ENCODE results near the gene DPAGT1.
A peak's percentile ranks its signal among the peaks of the same experiment; 100 is the strongest.
"Not testable (repeated sequence)": the region's sequence is repeated elsewhere in the genome, so short reads cannot be mapped to it uniquely, and the experiment has no call there.

DPAGT1 gene

DNA sequence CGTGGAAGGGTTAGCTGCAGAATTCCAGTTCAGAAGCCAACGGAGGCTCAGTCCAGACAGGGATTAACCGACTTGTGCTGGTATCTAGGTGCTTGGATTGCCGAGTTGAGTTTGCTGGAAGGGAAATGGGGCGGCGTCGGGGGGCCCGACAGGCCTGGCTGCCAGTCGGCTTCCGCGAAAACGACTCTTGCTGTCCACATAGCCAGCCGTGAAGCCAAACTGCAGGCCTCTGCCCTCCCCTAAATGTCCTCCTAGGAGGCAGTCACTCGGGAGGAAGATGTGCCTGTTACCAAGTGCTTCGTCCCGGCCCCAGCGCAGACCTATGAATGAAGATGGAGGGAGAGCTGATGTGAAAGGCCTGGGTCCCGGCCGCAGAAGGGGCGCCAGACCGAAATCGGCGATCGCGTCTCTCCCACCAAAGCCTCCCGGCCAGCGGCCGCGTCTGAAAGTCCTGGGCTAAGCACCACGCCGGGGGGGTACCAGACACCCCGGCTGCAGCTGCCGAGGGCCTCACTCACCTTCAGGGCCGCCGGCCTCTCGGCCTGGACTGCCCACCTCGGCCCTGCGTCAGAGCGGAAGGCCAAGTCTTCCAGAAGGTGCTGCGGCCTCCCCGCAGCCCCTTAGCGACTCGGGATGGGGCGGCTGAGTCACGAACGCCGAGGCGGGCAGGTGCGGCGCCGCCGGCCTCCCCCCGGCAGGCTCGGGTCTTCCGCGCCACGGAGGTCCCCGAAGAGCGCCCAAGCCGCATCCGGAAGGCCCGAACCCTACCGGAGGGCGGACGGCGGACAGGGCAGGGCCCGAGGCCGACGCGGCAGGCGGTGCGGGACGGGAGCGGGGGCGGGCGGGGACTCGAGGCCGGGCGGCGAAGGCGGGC is 7.5 kb downstream of the DPAGT1 start:
- DNase-seq, result peak in 1 of 2 donors; percentile 32

DNA sequence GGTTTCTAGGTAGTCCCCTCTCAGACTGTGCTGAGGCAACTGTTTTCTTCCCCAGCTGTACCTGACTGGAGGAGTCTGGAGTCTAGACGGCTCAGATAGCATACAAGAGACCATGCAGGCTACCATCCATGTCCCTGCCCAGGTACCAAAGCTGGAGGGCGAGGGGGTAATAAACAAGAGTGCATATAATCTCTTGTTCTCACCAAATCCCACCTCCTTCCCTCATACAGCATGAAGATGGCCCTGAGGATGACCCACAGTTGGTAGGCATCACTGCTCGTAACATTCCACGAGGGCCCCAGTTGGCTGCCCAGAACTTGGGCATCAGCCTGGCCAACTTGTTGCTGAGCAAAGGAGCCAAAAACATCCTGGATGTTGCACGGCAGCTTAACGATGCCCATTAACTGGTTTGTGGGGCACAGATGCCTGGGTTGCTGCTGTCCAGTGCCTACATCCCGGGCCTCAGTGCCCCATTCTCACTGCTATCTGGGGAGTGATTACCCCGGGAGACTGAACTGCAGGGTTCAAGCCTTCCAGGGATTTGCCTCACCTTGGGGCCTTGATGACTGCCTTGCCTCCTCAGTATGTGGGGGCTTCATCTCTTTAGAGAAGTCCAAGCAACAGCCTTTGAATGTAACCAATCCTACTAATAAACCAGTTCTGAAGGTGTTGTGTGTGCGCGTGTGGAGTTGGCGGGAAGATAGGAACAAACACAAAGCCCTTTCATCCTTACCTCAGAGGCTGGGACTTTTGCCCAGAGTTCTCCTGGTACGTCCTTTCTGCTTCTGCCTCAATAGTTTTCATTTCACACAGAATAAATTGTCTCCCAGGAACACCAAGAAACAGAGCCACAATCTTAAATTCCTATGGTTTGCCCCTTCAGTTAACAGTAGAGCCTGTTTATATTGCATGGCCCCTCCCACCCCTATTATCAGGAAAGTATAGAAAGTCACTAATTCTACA is 8.5 kb downstream of the DPAGT1 start:
- DNase-seq, result peak in 1 of 2 donors; percentile 6

GRCh38 chr11:119091966-119092879 is 9.4 kb downstream of the DPAGT1 start:
- no peak for DNase-seq

GRCh38 chr11:119091178-119091577 is 10.5 kb downstream of the DPAGT1 start:
- no peak for DNase-seq

DNA sequence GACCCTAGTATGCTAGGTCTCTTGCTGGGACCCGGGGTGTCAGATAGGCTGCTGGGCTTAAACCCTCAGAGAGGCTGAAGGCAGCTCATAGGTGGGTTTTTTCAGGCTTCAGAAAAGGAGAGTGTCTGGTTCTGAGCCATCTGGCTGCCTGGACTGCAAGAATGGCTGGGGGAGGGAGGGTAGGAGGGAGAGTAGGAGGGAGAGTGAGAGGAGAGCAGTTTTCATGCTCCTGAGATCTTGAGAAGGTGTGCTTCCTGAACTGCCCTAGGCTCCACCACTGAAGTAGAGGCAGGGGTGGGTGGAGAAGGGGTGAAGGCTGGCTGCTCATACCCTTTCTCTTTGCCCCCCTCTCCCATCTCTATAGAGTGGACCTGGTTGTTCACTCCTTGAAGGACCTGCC is 12.3 kb downstream of the DPAGT1 start:
- no peak for DNase-seq

DNA sequence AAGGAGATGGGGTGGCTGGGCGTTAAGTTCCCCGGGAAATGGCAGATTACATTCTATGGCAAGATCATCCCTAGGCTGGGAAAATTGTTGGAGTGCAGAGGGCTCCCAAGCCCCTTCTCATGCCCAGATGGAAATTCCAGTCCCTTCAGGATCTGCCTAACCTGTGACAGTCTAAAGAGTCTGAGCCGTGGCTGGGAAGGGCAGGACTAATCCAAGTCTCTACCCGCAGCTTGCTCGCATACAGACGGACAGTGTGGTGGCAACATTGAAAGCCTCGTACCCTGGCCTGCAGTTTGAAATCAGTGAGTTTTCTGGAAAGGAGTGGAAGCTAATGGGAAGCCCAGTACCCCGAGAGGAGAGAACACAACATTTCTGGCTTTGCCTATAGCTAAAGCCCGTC is 13.2 kb downstream of the DPAGT1 start:
- no peak for DNase-seq

DNA sequence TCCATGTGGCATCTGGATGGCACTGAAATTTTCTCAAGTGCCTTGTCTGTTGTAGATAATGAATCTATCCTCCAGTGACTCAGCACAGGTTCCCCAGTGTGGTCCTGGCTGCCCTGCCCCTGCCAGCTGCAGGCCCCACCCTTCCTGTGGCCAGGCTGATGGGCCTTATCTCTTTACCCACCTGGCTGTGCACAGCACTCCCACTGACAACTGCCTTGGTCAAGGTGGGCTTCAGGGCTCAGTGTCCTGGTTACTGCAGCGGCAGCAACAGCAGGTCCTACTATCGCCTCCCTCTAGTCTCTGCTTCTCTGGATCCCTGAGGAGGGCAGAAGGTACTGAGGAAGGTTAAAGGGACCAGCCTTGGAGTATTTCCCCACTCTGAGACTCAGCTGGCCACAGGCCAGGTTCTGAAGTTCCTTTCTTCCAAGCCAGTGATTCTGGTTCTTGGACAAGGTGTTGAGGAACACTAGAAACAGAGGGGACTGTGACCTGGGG is 13.9 kb downstream of the DPAGT1 start:
- DNase-seq, result no peak

- no peak for DNase-seq
These were observed 14.5 kb downstream of the DPAGT1 start for GRCh38 chr11:119087123-119087522.

DNA sequence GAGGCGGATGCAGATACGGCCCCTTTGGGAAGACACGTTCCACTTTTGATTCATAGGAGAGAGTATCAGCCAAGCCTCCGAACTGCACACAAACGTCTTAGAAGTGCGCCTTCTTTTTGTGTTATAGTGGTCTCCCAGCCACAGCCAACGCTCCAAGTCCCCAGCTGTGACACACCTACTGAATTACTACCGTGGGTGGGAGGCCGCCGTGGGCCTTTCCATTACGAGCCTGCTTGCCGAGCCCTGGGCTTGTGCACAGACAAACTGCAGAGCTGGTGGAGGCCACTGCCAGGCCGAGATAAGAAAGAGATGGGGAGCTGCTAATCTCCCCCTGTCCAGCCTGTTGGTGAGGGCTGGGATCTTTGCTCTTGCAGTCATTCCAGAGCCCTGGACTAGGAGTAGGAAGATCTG is 16.2 kb downstream of the DPAGT1 start:
- DNase-seq, result peak in 1 of 2 donors; percentile 17

DNA sequence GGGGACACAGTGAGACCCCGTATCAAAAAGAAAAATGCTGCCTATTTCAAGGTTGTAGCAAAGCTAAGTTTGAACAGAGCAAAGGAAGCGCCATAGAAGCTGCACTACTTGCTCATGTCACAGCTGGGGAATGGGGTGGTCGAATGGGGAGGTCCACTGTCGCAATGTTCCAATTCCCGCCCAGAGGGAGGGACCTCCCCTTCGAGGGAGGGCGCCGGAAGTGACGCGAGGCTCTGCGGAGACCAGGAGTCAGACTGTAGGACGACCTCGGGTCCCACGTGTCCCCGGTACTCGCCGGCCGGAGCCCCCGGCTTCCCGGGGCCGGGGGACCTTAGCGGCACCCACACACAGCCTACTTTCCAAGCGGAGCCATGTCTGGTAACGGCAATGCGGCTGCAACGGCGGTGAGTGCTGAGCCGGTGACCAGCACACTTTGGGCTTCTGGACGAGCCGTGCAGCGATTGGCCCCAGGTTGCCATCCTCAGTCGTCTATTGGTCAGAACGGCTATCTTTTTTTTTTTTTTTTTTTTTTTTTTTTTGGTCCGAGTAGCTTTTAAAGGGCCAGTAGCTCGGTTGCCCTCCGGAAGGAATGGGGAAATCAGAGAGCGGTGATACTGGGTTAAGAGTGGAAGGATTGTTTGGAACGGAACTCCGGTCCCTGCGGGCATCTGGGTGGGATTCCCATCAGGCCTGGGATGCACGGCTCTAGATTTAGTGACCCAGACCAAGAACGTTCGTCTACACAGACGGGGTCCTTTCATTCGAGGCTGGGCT is 16.8 kb downstream of the DPAGT1 start, which contains the start of gene HMBS:
HMBS (plus strand) TSS at position 219 of the 774 bp plus-strand sequence; CDS start at position 372, 153 bp downstream.
- DNase-seq, result peak; percentile 82 to 83

- no peak for DNase-seq
These were observed 19.9 kb downstream of the DPAGT1 start for GRCh38 chr11:119081682-119082260.

DNA sequence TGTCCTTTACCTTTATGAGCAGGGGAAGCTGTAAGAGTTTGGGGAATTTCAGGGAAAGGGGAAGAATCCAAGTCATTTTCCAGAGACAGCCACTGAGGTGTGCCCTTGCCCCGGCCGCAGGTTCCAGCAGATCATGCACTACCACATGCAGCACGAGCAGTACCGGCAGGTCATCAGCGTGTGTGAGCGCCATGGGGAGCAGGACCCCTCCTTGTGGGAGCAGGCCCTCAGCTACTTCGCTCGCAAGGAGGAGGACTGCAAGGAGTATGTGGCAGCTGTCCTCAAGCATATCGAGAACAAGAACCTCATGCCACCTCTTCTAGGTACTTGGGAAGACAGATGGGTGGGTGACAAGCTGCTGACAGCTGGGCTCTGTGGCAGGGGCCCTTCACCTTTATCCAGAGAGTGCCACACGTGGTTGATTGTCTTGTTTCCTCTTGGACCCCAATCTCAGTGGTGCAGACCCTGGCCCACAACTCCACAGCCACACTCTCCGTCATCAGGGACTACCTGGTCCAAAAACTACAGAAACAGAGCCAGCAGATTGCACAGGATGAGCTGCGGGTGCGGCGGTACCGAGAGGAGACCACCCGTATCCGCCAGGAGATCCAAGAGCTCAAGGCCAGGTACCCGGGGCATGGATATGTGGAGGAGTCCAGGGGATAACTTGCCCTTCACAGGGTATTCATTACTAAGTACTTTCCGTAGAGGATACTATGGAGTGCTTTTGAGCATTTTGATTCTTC is 22.8 kb downstream of the DPAGT1 start:
- DNase-seq, result no peak

GRCh38 chr11:119077839-119078238 is 23.8 kb downstream of the DPAGT1 start:
- no peak for DNase-seq

- peak; percentile 97 for DNase-seq
These were observed 34.1 kb downstream of the DPAGT1 start, which contains the start of gene VPS11 for GRCh38 chr11:119067371-119068222. VPS11 (plus strand) TSS chr11:119067818; CDS start chr11:119067824, 6 bp downstream.

DNA sequence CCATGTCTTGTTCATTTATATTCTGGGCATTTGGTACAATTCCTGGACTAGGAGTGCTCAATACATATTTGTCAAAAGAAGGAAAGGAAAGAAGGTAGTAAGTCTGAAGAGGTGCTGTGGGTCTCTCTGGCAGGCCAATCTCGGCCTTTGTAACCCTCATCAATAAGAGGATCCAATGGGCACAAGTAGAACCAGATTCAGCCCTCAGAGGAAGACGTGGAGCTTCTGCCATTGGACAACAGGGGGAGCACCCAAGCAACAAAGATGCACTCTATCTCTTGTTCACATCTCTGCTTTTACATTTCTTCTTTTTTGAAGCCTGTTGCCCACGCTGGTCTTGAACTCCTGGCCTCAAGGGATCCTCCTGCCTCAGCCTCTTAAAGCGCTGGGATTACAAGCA is 36.3 kb downstream of the DPAGT1 start:
- DNase-seq, result peak in 1 of 2 donors; percentile 25

- DNase-seq, result no peak
These were observed 38.9 kb downstream of the DPAGT1 start for GRCh38 chr11:119062779-119063178.

DNA sequence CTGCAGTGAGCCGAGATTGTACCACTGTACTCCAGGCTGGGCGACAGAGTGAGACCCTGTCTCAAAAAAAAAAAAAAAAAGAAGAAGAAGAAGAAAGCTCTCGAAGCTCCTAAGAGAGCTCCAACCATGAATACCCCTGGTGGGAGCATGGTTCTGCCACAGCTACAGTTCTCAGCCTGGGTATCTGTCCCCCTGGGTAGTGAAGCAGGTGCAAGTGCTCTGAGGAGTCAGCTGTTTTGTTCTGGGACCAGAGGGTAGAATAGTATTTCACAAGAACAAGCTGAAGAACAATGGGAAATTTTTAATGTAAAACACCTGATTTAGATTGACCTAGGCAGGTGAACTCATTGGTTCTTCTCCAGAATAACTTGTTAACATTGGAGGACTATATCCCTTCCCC is 40.4 kb downstream of the DPAGT1 start:
- DNase-seq, result no peak

DNA sequence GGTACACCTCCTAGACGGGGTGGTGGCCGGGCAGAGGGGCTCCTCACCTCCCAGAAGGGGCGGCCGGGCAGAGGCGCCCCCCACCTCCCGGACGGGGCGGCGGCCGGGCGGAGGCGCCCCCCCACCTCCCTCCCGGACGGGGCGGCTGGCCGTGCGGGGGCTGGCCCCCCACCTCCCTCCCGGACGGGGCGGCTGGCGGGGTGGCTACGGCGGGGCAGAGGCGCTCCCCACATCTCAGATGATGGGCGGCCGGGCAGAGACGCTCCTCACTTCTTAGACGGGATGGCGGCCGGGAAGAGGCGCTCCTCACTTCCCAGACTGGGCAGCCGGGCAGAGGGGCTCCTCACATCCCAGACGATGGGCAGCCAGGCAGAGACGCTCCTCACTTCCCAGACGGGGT is 42.5 kb downstream of the DPAGT1 start:
- not testable (repeated sequence) for DNase-seq
